Coronary artery (tissue), 2 donors: ENCODE results near the gene OASL.

Experiments used
- DNase-seq: peaks from one replicate; pipeline ENCODE4 v3.0.0-alpha.2; 2017; ENCODE audit warnings: low spot score
- H3K27ac ChIP-seq, 2 donors: fragments of 200-600 bp; sonication (generic); one replicate each; pipeline ENCODE4 v1.5.1; 2016 to 2019
- H3K4me3 ChIP-seq: fragments of 200-600 bp; sonication (generic); 2 replicates; pipeline ENCODE4 v1.5.1; 2016; ENCODE audit warnings: mild to moderate bottlenecking, moderate library complexity
- TF ChIP-seq, protein P1 (sequence below): fragments of 200-600 bp; sonication (generic); IDR thresholded peaks from one replicate; pipeline ENCODE4 v1.5.1; 2019; ENCODE audit warnings: antibody characterized with exemption

The OASL gene

DNA sequence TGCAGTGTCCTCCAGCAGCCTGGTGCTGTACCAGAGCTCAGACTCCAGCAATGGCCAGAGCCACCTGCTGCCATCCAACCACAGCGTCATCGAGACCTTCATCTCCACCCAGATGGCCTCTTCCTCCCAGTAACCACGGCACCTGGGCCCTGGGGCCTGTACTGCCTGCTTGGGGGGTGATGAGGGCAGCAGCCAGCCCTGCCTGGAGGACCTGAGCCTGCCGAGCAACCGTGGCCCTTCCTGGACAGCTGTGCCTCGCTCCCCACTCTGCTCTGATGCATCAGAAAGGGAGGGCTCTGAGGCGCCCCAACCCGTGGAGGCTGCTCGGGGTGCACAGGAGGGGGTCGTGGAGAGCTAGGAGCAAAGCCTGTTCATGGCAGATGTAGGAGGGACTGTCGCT is 38.0 kb downstream of the OASL start:
- DNase-seq, result no peak
- H3K4me3 ChIP-seq, result no peak overlapping the region
- TF ChIP-seq, protein P1, sequence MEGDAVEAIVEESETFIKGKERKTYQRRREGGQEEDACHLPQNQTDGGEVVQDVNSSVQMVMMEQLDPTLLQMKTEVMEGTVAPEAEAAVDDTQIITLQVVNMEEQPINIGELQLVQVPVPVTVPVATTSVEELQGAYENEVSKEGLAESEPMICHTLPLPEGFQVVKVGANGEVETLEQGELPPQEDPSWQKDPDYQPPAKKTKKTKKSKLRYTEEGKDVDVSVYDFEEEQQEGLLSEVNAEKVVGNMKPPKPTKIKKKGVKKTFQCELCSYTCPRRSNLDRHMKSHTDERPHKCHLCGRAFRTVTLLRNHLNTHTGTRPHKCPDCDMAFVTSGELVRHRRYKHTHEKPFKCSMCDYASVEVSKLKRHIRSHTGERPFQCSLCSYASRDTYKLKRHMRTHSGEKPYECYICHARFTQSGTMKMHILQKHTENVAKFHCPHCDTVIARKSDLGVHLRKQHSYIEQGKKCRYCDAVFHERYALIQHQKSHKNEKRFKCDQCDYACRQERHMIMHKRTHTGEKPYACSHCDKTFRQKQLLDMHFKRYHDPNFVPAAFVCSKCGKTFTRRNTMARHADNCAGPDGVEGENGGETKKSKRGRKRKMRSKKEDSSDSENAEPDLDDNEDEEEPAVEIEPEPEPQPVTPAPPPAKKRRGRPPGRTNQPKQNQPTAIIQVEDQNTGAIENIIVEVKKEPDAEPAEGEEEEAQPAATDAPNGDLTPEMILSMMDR, result no peak
- no peak overlapping the region for H3K27ac ChIP-seq

DNA sequence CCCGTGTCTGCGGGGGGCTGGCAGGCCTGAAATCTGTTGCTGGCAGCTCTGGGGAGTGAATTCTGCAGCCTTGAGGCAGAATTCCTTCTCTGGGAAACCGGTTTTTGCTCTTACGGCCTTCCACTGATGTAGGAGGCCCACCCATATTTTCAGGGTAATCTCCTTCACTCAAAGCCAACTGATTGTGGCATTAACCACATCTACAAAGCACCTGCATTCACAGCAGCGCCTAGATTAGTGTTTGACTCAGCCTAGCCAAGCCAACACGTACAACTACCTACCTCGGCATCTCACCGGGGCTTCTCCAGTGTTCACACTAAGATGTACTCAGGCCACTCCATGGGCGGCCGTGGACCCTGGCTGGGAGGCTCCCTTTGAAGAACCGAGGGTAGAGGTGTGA is 38.5 kb downstream of the OASL start:
- TF ChIP-seq, protein P1, result no peak
- no peak for DNase-seq
- H3K27ac ChIP-seq, result no peak overlapping the region
- H3K4me3 ChIP-seq, result no peak overlapping the region

DNA sequence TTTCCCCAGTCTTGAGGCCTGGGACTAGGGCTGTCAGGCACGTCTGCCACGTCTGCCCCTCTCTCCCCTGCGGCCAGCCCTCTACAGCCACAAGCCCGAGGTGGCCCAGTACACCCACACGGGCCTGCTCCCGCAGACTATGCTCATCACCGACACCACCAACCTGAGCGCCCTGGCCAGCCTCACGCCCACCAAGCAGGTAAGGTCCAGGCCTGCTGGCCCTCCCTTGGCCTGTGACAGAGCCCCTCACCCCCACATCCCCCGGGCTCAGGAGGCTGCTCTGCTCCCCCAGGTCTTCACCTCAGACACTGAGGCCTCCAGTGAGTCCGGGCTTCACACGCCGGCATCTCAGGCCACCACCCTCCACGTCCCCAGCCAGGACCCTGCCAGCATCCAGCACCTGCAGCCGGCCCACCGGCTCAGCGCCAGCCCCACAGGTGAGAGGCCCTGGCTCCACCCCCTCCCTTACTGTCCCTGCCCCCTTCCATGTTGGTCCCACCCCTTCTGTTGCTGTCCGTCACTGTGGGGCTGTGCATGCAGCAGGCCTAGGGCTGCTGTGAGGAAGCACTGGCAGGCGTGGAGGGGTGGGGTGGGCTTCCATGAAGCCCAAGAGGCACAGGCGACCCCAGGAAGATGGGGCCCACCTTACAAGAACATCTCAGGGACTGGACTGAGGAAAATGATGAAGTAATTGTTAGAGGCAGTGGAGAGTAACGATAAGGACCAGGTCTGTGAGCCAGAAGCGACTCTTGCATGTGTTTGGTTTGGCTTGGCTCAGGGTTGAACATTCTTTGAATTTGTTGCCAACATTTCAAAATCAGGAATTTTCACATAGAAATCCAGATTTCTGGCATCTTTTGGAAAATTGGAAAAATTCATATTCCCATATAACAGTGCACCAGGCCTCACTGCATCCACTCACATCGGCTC is 39.6 kb downstream of the OASL start:
- Histone ChIP-seq H3K4me3 (no peak overlapping the region), H3K27ac (no peak overlapping the region)
- TF ChIP-seq, protein P1, result no peak
- DNase-seq, result no peak

DNA sequence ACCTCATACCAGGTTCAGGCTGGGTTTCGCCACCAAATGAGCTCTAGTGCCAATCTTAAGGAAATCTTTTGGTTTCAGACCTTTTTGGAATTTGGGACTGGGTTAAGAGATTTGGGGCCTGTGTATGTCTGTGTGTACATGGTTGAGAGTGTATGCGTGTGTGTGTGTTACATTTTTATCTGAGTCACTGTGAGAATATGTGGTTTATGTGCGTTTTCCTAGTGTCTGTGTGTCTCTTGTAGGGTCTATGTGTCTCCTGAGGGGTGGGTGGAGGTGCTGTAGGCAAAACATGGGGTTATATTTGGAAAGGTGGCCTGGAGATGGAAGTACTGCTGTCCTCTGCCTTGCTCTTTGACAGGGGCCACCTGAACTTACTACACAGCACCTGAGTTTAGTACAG is 40.6 kb downstream of the OASL start:
- H3K4me3 ChIP-seq, result no peak overlapping the region
- H3K27ac ChIP-seq, result no peak overlapping the region
- TF ChIP-seq, protein P1, result no peak
- DNase-seq, result no peak

DNA sequence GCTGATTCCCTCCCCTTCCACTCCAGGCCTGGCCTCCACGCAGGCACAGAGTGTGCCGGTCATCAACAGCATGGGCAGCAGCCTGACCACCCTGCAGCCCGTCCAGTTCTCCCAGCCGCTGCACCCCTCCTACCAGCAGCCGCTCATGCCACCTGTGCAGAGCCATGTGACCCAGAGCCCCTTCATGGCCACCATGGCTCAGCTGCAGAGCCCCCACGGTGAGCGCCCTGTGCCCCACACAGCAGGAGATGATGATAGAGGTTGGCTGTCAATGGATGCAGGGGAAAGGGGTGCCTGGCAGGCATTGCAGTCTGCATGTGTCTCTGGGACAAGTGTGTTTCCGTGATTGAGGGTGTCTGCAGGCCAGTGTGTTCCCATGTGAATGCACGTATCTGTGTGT is 41.6 kb downstream of the OASL start:
- H3K27ac ChIP-seq, result no peak overlapping the region
- no peak overlapping the region for H3K4me3 ChIP-seq
- no peak for DNase-seq
- TF ChIP-seq, protein P1, result no peak

DNA sequence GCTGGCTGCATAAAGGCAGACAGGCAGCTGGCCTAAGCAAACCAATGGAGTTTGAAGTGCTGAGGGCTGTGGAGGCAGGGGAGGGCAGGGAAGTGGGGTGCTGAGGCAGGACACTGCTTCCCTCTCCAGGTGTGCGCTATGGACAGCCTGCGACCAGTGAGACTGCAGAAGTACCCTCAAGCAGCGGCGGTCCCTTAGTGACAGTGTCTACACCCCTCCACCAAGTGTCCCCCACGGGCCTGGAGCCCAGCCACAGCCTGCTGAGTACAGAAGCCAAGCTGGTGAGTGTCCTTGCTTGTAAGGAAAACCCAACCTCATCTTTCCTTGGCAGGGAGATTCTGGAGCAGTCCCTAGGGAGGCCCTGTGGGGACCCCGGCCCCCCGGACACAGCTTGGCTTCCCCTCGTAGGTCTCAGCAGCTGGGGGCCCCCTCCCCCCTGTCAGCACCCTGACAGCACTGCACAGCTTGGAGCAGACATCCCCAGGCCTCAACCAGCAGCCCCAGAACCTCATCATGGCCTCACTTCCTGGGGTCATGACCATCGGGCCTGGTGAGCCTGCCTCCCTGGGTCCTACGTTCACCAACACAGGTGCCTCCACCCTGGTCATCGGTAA is 42.8 kb downstream of the OASL start:
- Histone ChIP-seq H3K27ac (no peak overlapping the region), H3K4me3 (no peak overlapping the region)
- DNase-seq, result no peak
- TF ChIP-seq, protein P1, result no peak
